ENCODE data around the gene DBP.

GRCh38 chr19:48606463-48607358, 30.5 kb downstream of the DBP start, which contains the start of gene SPACA4:
- TF ChIP-seq POLR2AphosphoS5 (IDR thresholded peaks at IDR 0.05; ENCODE audit: low read depth, low read length) (no peak), SIN3A (IDR thresholded peaks at IDR 0.05; ENCODE audit: borderline replicate concordance, insufficient read depth, low read length) (no peak), REST (IDR thresholded peaks at IDR 0.05; ENCODE audit: insufficient read depth in 1 of 2, low read depth in 2 of 2, low read length in 2 of 2) (no peak)
